ENCODE data around the gene INSM2. TPM values are rescaled to one million over a fixed set of nuclear protein-coding genes. Genes with fewer than 3 reads are reported as not detected.

Gene INSM2
- total RNA-seq, result not detected in 2 replicates

DNA sequence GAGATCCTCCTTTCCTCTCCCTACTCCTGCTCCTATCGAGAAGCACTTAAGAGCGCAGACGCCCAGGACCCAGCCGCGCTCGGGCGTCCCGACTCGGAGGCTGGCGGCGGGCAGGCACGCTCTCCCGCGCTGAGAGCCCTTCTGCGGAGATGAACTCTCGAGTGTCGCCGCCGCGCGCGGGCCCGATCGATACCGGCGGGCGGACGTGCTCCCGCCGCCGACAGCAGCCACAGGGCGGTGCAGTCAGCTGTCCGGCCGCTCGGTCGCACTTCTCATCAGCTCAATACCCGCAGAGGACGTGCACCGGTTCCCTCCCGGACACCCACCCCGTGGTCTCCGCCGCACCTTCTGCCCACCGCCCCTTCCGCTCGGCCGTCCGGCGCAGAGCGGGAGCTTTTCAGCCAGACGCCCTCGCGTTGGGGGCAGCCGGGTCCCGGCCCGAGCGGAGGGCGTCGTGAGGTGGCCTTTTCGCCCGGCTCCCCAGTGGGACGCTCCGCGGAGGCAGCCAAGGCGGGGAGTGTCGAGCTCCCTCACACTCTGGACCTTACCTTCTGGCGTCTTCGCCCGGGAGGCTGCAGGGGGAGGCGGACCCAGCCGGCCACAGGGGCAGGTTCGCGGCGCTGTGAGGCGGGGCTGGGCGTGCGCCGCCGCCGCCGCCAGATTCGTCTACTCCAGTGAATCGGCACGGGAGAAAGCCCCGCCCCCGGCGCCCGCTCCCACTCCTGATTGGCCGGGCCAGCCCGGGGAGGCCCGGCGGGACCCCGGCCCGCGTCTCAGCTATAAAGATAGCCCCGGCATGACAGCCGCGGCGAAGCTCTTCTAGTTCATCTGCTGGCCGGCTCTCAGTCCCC is at the start of gene INSM2:
TSS of gene INSM2 (plus strand) at position 808 of the 851 bp plus-strand sequence. CDS start 89 bp downstream, outside the sequence.

Other genes with a start within 250 kb of the INSM2 start
- 140 and 204 TPM in 2 replicates for gene PSMA6, start 241.8 kb upstream of the INSM2 start, total RNA-seq
- gene NFKBIA, start 129.4 kb upstream of the INSM2 start, total RNA-seq, result 69.4 and 137 TPM in 2 replicates